Measurements from ENCODE around the gene ZNF526.

- TF ChIP-seq CTCF (IDR thresholded peaks at IDR 0.05), result no peak
- TF ChIP-seq POLR2A (IDR thresholded peaks at IDR 0.05), result no peak
Observed at GRCh38 chr19:42225718-42226292, 5.7 kb downstream of the ZNF526 start.

Measured in body of pancreas (tissue), 4 donors.